ENCODE measurements around the gene ZSCAN16. TPM values are rescaled to one million over a fixed set of nuclear protein-coding genes. Genes with fewer than 3 reads are reported as not detected.

ZSCAN16 gene
- total and polyA plus RNA-seq, 9 of the 15 experiments (the other 6 are each of a cell fraction or from before 2014, with no cell fraction given) = 0.08 TPM; not detected in 8

- ATAC-seq (peak; percentile 9; the same call in 2 of the 3 replicates), DNase-seq (ENCODE audit: extremely low read depth in 1 of 4, low spot score in 3 of 4) (peak in 2 of 4 experiments; percentile 32 to 61), FAIRE-seq (peak; percentile 51)
- no peaks in the 10 kb centered on the region for H3K9me1 ChIP-seq (ENCODE audit: control insufficient read depth, insufficient read depth, low read length)
- H3K4me3 ChIP-seq = peak overlapping the region; percentile 72
- CTCF ChIA-PET (ENCODE audit: low intra/inter-chr PET ratio) = no interaction called here
- in situ Hi-C loops (cut with MboI) = loop anchor here (5.0 kb wide), 1 partner anchor 222 kb away; no protein-coding TSS in a partner anchor
- peak overlapping the region; percentile 91 for H3K4me2 ChIP-seq (ENCODE audit: insufficient read depth, low read length)
- WGBS (ENCODE audit: insufficient coverage, low coverage, missing lambda C conversion rate) = 9% methylated on average over 3 of the region's 3 CpGs
- H3K4me1 ChIP-seq (replicated peaks in 1 of 2; ENCODE audit: control insufficient read depth in 2 of 2, insufficient read depth in 2 of 2, low read length in 2 of 2) = peaks cover 8 to 15% of the 10 kb centered on the region in 2 experiments; a peak in 4 of 5 replicates
- no TSS peak for BruUV-seq (replicated peaks)
- POLR2A ChIA-PET = interaction anchor here (1.6 to 1.8 kb wide), 2 partner anchors 91 to 221 kb away, joined by 3 to 9 read pairs; no protein-coding TSS in a partner anchor
- peak overlapping the region; percentile 96 for H3K27ac ChIP-seq (ENCODE audit: extremely low read depth, low read depth, low read length)
- peaks cover 67% of the 10 kb centered on the region for H3K79me2 ChIP-seq (ENCODE audit: control insufficient read depth, insufficient read depth, low read length)
- H2AFZ ChIP-seq (ENCODE audit: low read depth, low read length) = no peak overlapping the region
- H3K27me3 ChIP-seq (ENCODE audit: control insufficient read depth in 2 of 2, insufficient read depth in 2 of 2, low read length in 2 of 2) = no peaks in the 10 kb centered on the region
- H4K20me1 ChIP-seq (replicated peaks; ENCODE audit: control insufficient read depth, insufficient read depth, low read length) = no peaks in the 10 kb centered on the region; the same call in 1 of the 2 replicates
- no peaks in the 10 kb centered on the region; the same call in 1 of the 2 replicates for H3K9me3 ChIP-seq (replicated peaks; ENCODE audit: control insufficient read depth, insufficient read depth, low read depth, low read length)
- peaks cover 31% of the 10 kb centered on the region for H3K36me3 ChIP-seq (ENCODE audit: control insufficient read depth, insufficient read depth, low read length)
- intact Hi-C loops (cut with micrococcal nuclease) = loop anchor here (2.0 to 5.0 kb wide), 3 partner anchors 132 to 549 kb away; partner anchors contain the start of genes ZSCAN26 and ZSCAN31
- peak overlapping the region in 1 of 2 experiments; percentile 98; a peak in 2 of 4 replicates for H3K9ac ChIP-seq (ENCODE audit: insufficient read depth in 1 of 2, low read depth in 2 of 2, low read length in 2 of 2)
- TF ChIP-seq NFE2L1 (tag; IDR thresholded peaks at IDR 0.05; ENCODE audit: borderline replicate concordance, low read depth) (no peak), MAZ (CRISPR knock-in tag; conservative IDR thresholded peaks at IDR 0.05 in 1 of 2, IDR thresholded peaks at IDR 0.05 in 1 of 2) (0 out of 4 replicates have a peak, but pooled peaks of 1 of the 2 experiments have one; percentile 41), SP1 (CRISPR knock-in tag; IDR thresholded peaks at IDR 0.05) (peak; percentile 22; the same call in 1 of the 2 replicates), TAL1 (IDR thresholded peaks at IDR 0.05) (no peak), NKRF (IDR thresholded peaks at IDR 0.05; ENCODE audit: borderline replicate concordance) (0 out of 2 replicates have a peak, but pooled peaks have one; percentile 29), ZNF436 (CRISPR knock-in tag; IDR thresholded peaks at IDR 0.05) (no peak), MYC (IDR thresholded peaks at IDR 0.05; ENCODE audit: low read depth, low read length) (0 out of 2 replicates have a peak, but pooled peaks have one; percentile 65), MYC (CRISPR knock-in tag; IDR thresholded peaks at IDR 0.05; ENCODE audit: borderline replicate concordance, low read depth) (no peak)
Observed at GRCh38 chr6:28135393-28135792, 11.0 kb downstream of the ZSCAN16 start.
